Sigmoid colon (tissue), 7 donors: Measurements from ENCODE around the gene FBP2. TPM values are rescaled to one million over a fixed set of nuclear protein-coding genes. Genes with fewer than 3 reads are reported as not detected.

ENCODE experiments used
- DNase-seq: peaks from one replicate; pipeline ENCODE4 v3.0.0-alpha.2; 2019
- H3K27ac ChIP-seq, 4 donors: fragments of 200-600 bp; sonication (generic); one replicate each; pipeline ENCODE4 v1.5.1; 2016 to 2019; ENCODE audit warnings: mild to moderate bottlenecking in 1 of 4
- H3K27me3 ChIP-seq, 3 donors: fragments of 200-600 bp; sonication (generic); one replicate each; pipeline ENCODE4 v1.5.1; 2019; ENCODE audit warnings: mild to moderate bottlenecking in 1 of 3
- H3K36me3 ChIP-seq, 4 donors: fragments of 200-600 bp; sonication (generic); one replicate each; pipeline ENCODE4 v1.5.1; 2016 to 2019
- H3K4me1 ChIP-seq, 4 donors: fragments of 200-600 bp; sonication (generic); one replicate each; pipeline ENCODE4 v1.5.1; 2017 to 2019
- H3K4me3 ChIP-seq, 4 donors: fragments of 200-600 bp; sonication (generic); one replicate each; pipeline ENCODE4 v1.5.1; 2017 to 2019; ENCODE audit warnings: mild to moderate bottlenecking in 2 of 4, moderate library complexity in 1 of 4
- H3K9me3 ChIP-seq, 4 donors: fragments of 200-600 bp in 3 of 4; sonication (generic) in 3 of 4; one replicate each; pipeline versions ENCODE4 v1.5.1 to v1.6.1; 2013 to 2019
- CTCF ChIP-seq, 4 experiments: fragments of 450-650 bp in 3 of 4; fragments of 200-600 bp in 1 of 4; IDR thresholded peaks; one replicate each; pipeline ENCODE4 v1.5.1; 2016 to 2019; ENCODE audit warnings: antibody characterized with exemption in 4 of 4, mild to moderate bottlenecking in 3 of 4, moderate library complexity in 2 of 4
- EP300 ChIP-seq, 4 donors: sonication (generic); formaldehyde crosslinking; IDR thresholded peaks; one replicate each; pipeline ENCODE4 v1.6.1; 2017; ENCODE audit warnings: antibody characterized with exemption in 4 of 4
- POLR2A ChIP-seq, 2 donors: fragments of 450-650 bp; IDR thresholded peaks; one replicate each; pipeline ENCODE4 v1.6.1; 2016; ENCODE audit warnings: antibody characterized with exemption in 2 of 2, mild to moderate bottlenecking in 2 of 2, moderate library complexity in 2 of 2
- POLR2AphosphoS5 ChIP-seq, 4 donors: sonication (generic); formaldehyde crosslinking; IDR thresholded peaks; one replicate each; pipeline ENCODE4 v1.6.1; 2017; ENCODE audit warnings: antibody characterized with exemption in 4 of 4
- WGBS, 2 donors: extraction: QIAGEN DNeasy Blood & Tissue Kit; methylation state at CpG; one replicate each; pipeline ENCODE4 v1.1.7; 2013; 5-methylcytosine and 5-hydroxymethylcytosine counted together
- intact Hi-C: fragments of 100-400 bp; cut with DNase I; formaldehyde crosslinking; loops from one replicate; pipeline ENCODE4 v1.15.1; 2023
- polyA plus RNA-seq, 3 donors: library from polyadenylated mRNA; stranded (reverse); fragments of 200-250 nt; gene quantifications; one replicate each; pipeline ENCODE4 v1.2.3, GENCODE V29; 2013
- total RNA-seq, 4 donors: library from RNA; depleted of rRNA; stranded (reverse); fragments of >200 nt; gene quantifications; one replicate each; pipeline ENCODE4 v1.1.0, GENCODE V29; 2016
- donor health status: healthy with polysubstance abuse.
- donor health status: Bipolar disorder and iron deficiency.
- donor health status: healthy.

FBP2 gene
- total and polyA plus RNA-seq, 7 donors, result 0.04 TPM; not detected in 6

GRCh38 chr9:94622087-94622800, 28.6 kb upstream of the FBP2 start:
- Histone ChIP-seq H3K27me3 (no peaks in the 10 kb centered on the region), H3K4me1 (no peaks in the 10 kb centered on the region), H3K4me3 (no peak overlapping the region), H3K36me3 (no peaks in the 10 kb centered on the region), H3K27ac (no peak overlapping the region), H3K9me3 (no peaks in the 10 kb centered on the region)
- no peak for DNase-seq
- intact Hi-C loops, result no loop called here
- 80 to 93% methylated on average over 19 of the region's 19 CpGs for WGBS, 2 donors
- TF ChIP-seq POLR2A (IDR thresholded peaks at IDR 0.05) (no peak), CTCF (IDR thresholded peaks at IDR 0.05) (no peak), EP300 (IDR thresholded peaks at IDR 0.05) (no peak), POLR2AphosphoS5 (IDR thresholded peaks at IDR 0.05) (no peak)

GRCh38 chr9:94619026-94619425, 25.4 kb upstream of the FBP2 start:
- Histone ChIP-seq H3K4me3 (no peak overlapping the region), H3K9me3 (no peaks in the 10 kb centered on the region), H3K36me3 (no peaks in the 10 kb centered on the region), H3K27me3 (no peaks in the 10 kb centered on the region), H3K27ac (no peak overlapping the region), H3K4me1 (no peaks in the 10 kb centered on the region)
- TF ChIP-seq CTCF (IDR thresholded peaks at IDR 0.05) (no peak), EP300 (IDR thresholded peaks at IDR 0.05) (no peak), POLR2A (IDR thresholded peaks at IDR 0.05) (no peak), POLR2AphosphoS5 (IDR thresholded peaks at IDR 0.05) (no peak)
- 84 to 92% methylated on average over 4 of the region's 4 CpGs for WGBS, 2 donors
- intact Hi-C loops, result no loop called here
- DNase-seq, result no peak

DNA sequence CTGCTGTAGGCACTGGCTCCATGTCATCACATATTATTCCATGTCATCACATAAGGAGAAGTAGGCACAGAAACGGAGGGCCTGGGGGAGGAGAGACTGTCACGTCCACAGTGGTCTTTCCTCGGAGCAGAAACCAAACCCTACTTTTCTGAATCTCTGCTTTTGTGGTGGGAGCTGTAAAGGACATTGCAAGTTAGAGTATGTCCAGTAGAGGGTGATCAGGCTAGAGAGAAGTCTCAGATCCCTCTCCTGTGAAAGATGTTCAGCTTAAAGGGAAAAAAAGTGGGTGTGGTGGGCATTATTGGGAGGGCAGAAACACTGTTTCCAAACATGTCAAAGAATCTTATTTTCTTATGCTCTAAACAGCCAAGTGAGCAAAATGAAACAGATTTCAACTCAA, 19.4 kb upstream of the FBP2 start:
- Histone ChIP-seq H3K36me3 (no peaks in the 10 kb centered on the region), H3K27ac (no peak overlapping the region)
- intact Hi-C loops, result no loop called here

GRCh38 chr9:94612071-94612470, 18.4 kb upstream of the FBP2 start:
- Histone ChIP-seq H3K36me3 (no peaks in the 10 kb centered on the region), H3K27ac (no peak overlapping the region), H3K4me1 (no peaks in the 10 kb centered on the region), H3K27me3 (no peaks in the 10 kb centered on the region), H3K4me3 (no peak overlapping the region), H3K9me3 (no peaks in the 10 kb centered on the region)
- intact Hi-C loops, result no loop called here
- DNase-seq, result no peak
- 11 to 55% methylated on average over 7 of the region's 7 CpGs for WGBS, 2 donors
- no peak for TF ChIP-seq POLR2AphosphoS5 (IDR thresholded peaks at IDR 0.05)

More for the DNA sequence above, 19.4 kb upstream of the FBP2 start:
- Histone ChIP-seq H3K27me3 (no peaks in the 10 kb centered on the region), H3K4me3 (no peak overlapping the region), H3K9me3 (no peaks in the 10 kb centered on the region), H3K4me1 (no peaks in the 10 kb centered on the region)
- 80 to 95% methylated on average over 3 of the region's 3 CpGs for WGBS, 2 donors
- no peak for DNase-seq
- TF ChIP-seq CTCF (IDR thresholded peaks at IDR 0.05) (no peak), EP300 (IDR thresholded peaks at IDR 0.05) (no peak), POLR2A (IDR thresholded peaks at IDR 0.05) (no peak), POLR2AphosphoS5 (IDR thresholded peaks at IDR 0.05) (no peak)

GRCh38 chr9:94611638-94612068, 18.0 kb upstream of the FBP2 start:
- no peak overlapping the region for H3K4me3 ChIP-seq
- TF ChIP-seq POLR2AphosphoS5 (IDR thresholded peaks at IDR 0.05) (no peak), POLR2A (IDR thresholded peaks at IDR 0.05) (no peak), EP300 (IDR thresholded peaks at IDR 0.05) (no peak), CTCF (IDR thresholded peaks at IDR 0.05) (no peak)
- no peaks in the 10 kb centered on the region for H3K4me1 ChIP-seq
- no peaks in the 10 kb centered on the region for H3K27me3 ChIP-seq
- no peaks in the 10 kb centered on the region for H3K9me3 ChIP-seq
- no peaks in the 10 kb centered on the region for H3K36me3 ChIP-seq
- DNase-seq, result no peak
- H3K27ac ChIP-seq, result no peak overlapping the region
- intact Hi-C loops, result no loop called here
- WGBS, 2 donors, result 59 to 71% methylated on average over 3 of the region's 3 CpGs
